Breast epithelium (tissue), 4 donors: ENCODE results near the gene SLC4A11. TPM values are rescaled to one million over a fixed set of nuclear protein-coding genes. Genes with fewer than 3 reads are reported as not detected.

Source experiments
- DNase-seq, 2 donors: peaks; one replicate each; pipeline ENCODE4 v3.0.0-alpha.2; 2019; ENCODE audit warnings: low spot score in 2 of 2
- H3K27ac ChIP-seq, 2 donors: fragments of 200-600 bp; sonication (generic) in 1 of 2; one replicate each; pipeline ENCODE4 v1.5.1; 2016 to 2019; ENCODE audit warnings: mild to moderate bottlenecking in 1 of 2
- H3K27me3 ChIP-seq, 2 donors: fragments of 200-600 bp; sonication (generic) in 1 of 2; one replicate each; pipeline versions ENCODE4 v1.5.1 to v1.6.0; 2017 to 2019; ENCODE audit warnings: control low read depth in 1 of 2, mild to moderate bottlenecking in 1 of 2
- H3K36me3 ChIP-seq: fragments of 200-600 bp; one replicate; pipeline ENCODE4 v1.5.1; 2019
- H3K4me1 ChIP-seq, 2 donors: fragments of 200-600 bp; sonication (generic); one replicate each; pipeline ENCODE4 v1.5.1; 2016 to 2019; ENCODE audit warnings: control low read depth in 1 of 2
- H3K4me3 ChIP-seq, 3 donors: fragments of 200-600 bp; sonication (generic); 1 replicate in 2 of 3; 2 replicates in 1 of 3; pipeline ENCODE4 v1.5.1; 2016 to 2019; ENCODE audit warnings: mild to moderate bottlenecking in 3 of 3, moderate library complexity in 2 of 3
- H3K9me3 ChIP-seq, 2 donors: fragments of 200-600 bp; sonication (generic) in 1 of 2; one replicate each; pipeline ENCODE4 v1.5.1; 2016 to 2019; ENCODE audit warnings: control low read depth in 1 of 2
- POLR2A ChIP-seq: fragments of 450-650 bp; IDR thresholded peaks from one replicate; pipeline ENCODE4 v1.6.1; 2016; ENCODE audit warnings: antibody characterized with exemption, mild to moderate bottlenecking, moderate library complexity
- POLR2AphosphoS5 ChIP-seq, 3 donors: sonication (generic); formaldehyde crosslinking; IDR thresholded peaks; one replicate each; pipeline ENCODE4 v1.6.1; 2017; ENCODE audit warnings: antibody characterized with exemption in 3 of 3
- intact Hi-C: fragments of 100-400 bp; cut with DNase I; formaldehyde crosslinking; loops from one replicate; pipeline ENCODE4 v1.15.1; 2023; ENCODE audit warnings: low total_unique reads
- total RNA-seq, 3 donors: library from RNA; depleted of rRNA; stranded (reverse); fragments of >200 nt; gene quantifications; one replicate each; pipeline ENCODE4 v1.1.0, GENCODE V29; 2016
- TF ChIP-seq, protein P1 (sequence below), 3 donors: fragments of 450-650 bp; IDR thresholded peaks; one replicate each; pipeline ENCODE4 v1.5.1; 2016 to 2017; ENCODE audit warnings: antibody characterized with exemption in 3 of 3, mild to moderate bottlenecking in 3 of 3, moderate library complexity in 3 of 3

SLC4A11 gene
- total RNA-seq, 3 donors from 2014 or later = 0.48 to 4.9 (median 3.1) TPM

GRCh38 chr20:3233991-3234498 is 4.9 kb downstream of the SLC4A11 start:
- Histone ChIP-seq H3K27me3 (peaks cover 4 to 10% of the 10 kb centered on the region in 2 donors), H3K4me3 (no peak overlapping the region), H3K9me3 (no peaks in the 10 kb centered on the region), H3K4me1 (peaks cover 0 to 4% of the 10 kb centered on the region in 2 donors), H3K36me3 (no peaks in the 10 kb centered on the region), H3K27ac (no peak overlapping the region)
- no peak for DNase-seq
- intact Hi-C loops = no loop called here
- no peak for TF ChIP-seq POLR2AphosphoS5 (IDR thresholded peaks at IDR 0.05)
- no peak for TF ChIP-seq POLR2A
- TF ChIP-seq, protein P1, sequence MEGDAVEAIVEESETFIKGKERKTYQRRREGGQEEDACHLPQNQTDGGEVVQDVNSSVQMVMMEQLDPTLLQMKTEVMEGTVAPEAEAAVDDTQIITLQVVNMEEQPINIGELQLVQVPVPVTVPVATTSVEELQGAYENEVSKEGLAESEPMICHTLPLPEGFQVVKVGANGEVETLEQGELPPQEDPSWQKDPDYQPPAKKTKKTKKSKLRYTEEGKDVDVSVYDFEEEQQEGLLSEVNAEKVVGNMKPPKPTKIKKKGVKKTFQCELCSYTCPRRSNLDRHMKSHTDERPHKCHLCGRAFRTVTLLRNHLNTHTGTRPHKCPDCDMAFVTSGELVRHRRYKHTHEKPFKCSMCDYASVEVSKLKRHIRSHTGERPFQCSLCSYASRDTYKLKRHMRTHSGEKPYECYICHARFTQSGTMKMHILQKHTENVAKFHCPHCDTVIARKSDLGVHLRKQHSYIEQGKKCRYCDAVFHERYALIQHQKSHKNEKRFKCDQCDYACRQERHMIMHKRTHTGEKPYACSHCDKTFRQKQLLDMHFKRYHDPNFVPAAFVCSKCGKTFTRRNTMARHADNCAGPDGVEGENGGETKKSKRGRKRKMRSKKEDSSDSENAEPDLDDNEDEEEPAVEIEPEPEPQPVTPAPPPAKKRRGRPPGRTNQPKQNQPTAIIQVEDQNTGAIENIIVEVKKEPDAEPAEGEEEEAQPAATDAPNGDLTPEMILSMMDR (IDR thresholded peaks at IDR 0.05) = no peak

DNA sequence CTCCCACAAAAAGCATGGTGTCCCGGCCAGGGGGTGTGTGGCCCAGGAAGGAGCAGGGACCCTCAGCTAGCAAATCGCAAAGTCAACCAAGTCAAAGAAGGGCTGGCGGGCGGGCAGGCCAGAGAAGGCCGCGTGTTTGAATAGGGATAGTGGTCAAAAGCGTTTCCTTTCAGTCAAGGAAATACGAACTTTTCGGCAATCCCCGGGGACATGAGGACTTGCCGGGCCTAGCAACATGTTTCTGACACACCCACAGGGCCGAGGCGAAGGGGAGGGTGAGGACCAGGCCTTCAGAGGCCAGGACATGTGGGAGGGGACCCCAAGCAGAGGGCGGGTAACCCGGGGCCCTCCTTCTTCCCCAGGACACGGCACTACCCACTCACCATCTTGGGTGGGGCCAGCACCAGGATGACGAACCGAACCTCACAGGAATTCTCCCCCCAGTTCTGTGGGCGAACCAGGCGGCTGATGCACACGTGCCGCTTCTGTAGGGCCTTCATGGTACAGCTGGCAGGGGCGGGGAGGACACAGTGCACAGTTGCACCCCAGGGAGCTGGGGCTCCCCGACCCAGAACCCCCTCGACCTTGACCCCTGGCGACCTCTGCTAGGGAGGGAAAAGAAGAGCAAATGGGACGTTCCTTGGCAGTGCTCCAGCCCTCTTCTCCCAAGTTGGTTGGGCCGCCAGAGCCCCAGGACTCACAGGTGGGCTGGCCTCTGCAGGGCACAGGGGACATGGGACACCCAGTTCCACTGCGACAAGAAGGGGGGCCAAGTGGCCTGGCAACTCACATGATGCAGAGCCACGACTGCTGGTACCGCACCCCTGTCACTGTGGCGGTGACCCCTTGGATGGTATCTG is 5.6 kb downstream of the SLC4A11 start:
- no peak for DNase-seq
- no peak overlapping the region for H3K27ac ChIP-seq
- TF ChIP-seq POLR2AphosphoS5 (IDR thresholded peaks at IDR 0.05) (no peak), POLR2A (no peak)
- TF ChIP-seq, protein P1 (IDR thresholded peaks at IDR 0.05) = no peak
- H3K36me3 ChIP-seq = no peaks in the 10 kb centered on the region
- H3K4me3 ChIP-seq = no peak overlapping the region
- H3K4me1 ChIP-seq = peaks cover 0 to 3% of the 10 kb centered on the region in 2 donors
- intact Hi-C loops = no loop called here
- H3K9me3 ChIP-seq = no peaks in the 10 kb centered on the region
- H3K27me3 ChIP-seq = peaks cover 4 to 9% of the 10 kb centered on the region in 2 donors

GRCh38 chr20:3231889-3232588 is 7.0 kb downstream of the SLC4A11 start:
- no peak overlapping the region for H3K27ac ChIP-seq
- intact Hi-C loops = no loop called here
- no peaks in the 10 kb centered on the region for H3K27me3 ChIP-seq
- no peaks in the 10 kb centered on the region for H3K36me3 ChIP-seq
- DNase-seq = no peak
- TF ChIP-seq, protein P1 (IDR thresholded peaks at IDR 0.05) = no peak
- TF ChIP-seq POLR2A (no peak), POLR2AphosphoS5 (IDR thresholded peaks at IDR 0.05) (no peak)
- no peak overlapping the region for H3K4me3 ChIP-seq
- H3K9me3 ChIP-seq = no peaks in the 10 kb centered on the region
- H3K4me1 ChIP-seq = no peaks in the 10 kb centered on the region

DNA sequence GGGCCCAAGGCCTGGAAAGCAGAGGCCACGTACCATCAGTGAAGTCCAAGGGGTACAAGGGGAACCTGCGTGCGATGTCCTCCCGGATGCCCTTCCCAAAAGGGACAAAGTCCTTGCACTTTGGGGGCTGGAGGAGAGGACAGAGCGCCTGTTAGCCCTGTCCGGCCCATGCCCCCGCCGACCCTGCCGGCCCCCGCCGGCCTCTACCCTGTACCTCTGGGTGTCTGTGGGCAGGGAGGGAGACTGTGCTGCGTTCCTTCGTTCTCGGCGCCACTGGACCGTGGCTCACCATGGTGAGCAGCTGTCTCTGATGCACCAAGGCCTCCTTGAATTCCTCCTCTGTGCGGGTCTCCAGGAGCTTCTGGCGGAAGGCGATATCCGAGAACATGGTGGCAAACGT is 7.9 kb downstream of the SLC4A11 start:
- DNase-seq = no peak
- no peaks in the 10 kb centered on the region for H3K4me1 ChIP-seq
- H3K4me3 ChIP-seq = no peak overlapping the region
- TF ChIP-seq, protein P1 (IDR thresholded peaks at IDR 0.05) = no peak
- TF ChIP-seq POLR2AphosphoS5 (IDR thresholded peaks at IDR 0.05) (no peak), POLR2A (no peak)
- intact Hi-C loops = no loop called here
- H3K27me3 ChIP-seq = no peaks in the 10 kb centered on the region
- H3K36me3 ChIP-seq = no peaks in the 10 kb centered on the region
- no peak overlapping the region for H3K27ac ChIP-seq
- H3K9me3 ChIP-seq = no peaks in the 10 kb centered on the region

DNA sequence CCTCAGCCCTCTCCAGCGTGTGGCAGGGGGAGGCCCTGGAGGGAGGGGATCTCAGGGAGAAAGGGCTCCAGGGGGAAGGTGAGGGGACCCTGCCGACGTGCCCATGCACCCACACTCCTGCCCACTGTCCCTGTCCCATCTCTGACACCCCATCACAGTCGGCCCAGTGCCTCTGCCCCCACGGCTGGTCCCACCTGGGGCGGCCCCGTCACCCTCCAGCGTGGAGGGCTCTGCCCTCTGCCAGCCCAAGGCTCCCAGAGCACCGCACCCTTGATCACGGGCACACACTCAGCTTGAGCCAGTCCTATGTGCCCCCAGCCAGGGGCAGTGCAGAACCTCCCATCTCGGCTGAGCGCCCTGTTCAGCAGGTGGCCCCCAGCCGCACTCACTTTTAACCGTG is 9.2 kb downstream of the SLC4A11 start:
- TF ChIP-seq POLR2AphosphoS5 (IDR thresholded peaks at IDR 0.05) = no peak
- no peak for TF ChIP-seq POLR2A
- TF ChIP-seq, protein P1 (IDR thresholded peaks at IDR 0.05) = no peak
- DNase-seq = no peak
- Histone ChIP-seq H3K27ac (no peak overlapping the region), H3K36me3 (no peaks in the 10 kb centered on the region), H3K27me3 (no peaks in the 10 kb centered on the region), H3K4me3 (no peak overlapping the region), H3K4me1 (no peaks in the 10 kb centered on the region), H3K9me3 (no peaks in the 10 kb centered on the region)
- intact Hi-C loops = no loop called here
